Measurements from ENCODE around the gene LNX2.

LNX2 gene

DNA sequence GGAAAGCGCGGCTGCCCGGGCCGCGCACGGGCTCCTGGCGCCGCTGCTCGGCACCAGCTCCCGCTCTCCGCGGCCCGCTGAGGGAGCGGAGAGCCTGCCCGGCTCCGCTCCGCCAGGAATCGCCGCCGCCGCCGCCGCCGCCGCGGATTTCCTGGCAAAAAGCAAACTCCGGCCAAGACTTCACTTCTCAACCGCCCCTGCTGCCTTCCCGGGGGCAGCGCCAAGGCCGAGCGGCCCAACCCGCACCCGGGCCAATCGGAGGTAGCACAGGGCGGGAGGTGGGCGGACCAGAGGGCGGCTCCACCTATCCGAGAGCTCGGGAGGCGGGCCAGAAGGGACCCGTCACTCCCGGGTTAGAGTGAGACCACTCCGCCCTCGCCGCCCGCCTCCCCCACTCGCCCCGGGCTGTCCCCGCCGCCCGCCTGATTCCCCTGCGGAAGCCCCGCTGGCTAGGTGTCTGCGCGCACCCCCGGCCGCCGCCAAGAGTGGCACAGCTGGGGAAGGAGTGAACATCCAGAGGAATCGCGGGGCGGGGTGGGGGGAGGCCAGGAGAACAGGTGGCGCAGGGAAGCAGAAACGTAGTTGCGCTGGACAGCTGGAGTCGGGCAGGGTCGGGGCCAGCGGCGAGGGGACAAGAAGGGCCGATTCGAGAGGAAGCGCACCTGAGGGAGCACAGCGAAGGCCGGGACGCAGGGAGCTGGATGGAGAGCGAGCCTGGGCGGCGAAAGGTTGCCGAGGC, at the start of gene LNX2:
Gene LNX2 (minus strand): TSS at position 153 of the 739 bp plus-strand sequence. CDS start 38,826 bp downstream, outside the sequence.
- peak within 1 kb of the TSS; percentile 99 for H3K27ac ChIP-seq
- DNase-seq (ENCODE audit: low read depth, low spot score): peak; percentile 82

- DNase-seq (ENCODE audit: low read depth, low spot score): no peak
- no peak overlapping the region for H3K27ac ChIP-seq
These were observed 47.6 kb upstream of the LNX2 start for GRCh38 chr13:27667946-27668345.

GRCh38 chr13:27666951-27667350, 46.6 kb upstream of the LNX2 start:
- DNase-seq (ENCODE audit: low read depth, low spot score): no peak
- no peak overlapping the region for H3K27ac ChIP-seq

DNA sequence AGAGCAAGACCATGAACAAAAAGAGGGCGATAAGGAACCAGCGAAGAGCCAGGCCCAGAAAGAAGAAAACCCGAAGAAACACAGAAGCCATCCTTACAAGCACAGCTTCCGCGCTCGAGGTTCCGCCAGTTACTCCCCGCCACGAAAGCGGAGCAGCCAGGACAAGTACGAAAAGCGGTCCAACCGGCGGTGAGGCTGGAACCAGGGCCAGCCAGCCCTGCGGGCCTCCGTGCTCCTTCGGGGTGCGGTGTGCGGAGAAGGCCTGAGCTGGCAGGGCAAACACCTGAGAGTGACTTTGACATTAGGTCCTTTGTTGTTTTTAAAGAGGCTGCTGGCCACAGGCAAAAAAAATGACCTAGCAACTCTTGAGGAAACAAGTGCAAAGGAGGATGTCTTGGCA, 45.4 kb upstream of the LNX2 start:
- no peak overlapping the region for H3K27ac ChIP-seq
- no peak for DNase-seq (ENCODE audit: low read depth, low spot score)

DNA sequence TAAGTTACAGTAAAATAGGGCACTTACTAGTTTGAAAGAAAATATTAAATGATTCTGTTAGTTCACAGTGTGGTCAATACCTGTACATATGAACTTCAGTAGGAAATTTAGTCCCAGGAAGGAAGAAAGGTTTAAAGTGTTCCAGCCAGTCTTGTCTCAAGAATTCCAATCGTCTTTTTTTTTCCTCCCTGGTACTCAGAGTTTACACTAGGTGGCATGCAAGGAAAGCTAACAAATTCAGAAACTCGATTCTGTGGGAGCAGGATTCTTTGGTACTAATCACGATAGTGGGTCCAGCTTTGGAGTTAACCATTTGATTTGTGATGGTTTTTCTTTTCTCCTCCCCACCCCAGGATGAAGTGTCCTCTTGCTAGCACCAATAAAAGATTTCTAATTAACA, 45.0 kb upstream of the LNX2 start:
- H3K27ac ChIP-seq: no peak overlapping the region
- no peak for DNase-seq (ENCODE audit: low read depth, low spot score)

DNA sequence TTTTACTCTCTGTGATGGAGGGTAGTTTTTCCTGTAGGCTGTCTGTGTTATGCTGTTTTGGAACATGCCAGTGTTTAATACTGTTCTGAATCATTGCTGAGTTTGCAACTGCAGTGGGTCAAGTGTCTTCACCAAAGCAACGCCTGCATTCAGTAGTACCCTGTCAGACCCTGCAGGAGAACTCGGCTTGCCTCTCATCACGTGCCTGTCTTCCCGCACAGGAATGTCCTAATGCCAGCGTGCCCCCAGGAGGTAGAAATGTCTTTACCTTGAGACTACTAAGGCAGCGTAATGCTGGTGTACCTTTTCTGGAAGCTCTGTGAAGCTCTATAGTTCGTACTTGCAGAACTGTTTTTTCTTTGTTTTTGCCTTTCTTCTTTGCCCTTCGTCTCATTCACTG, 43.6 kb upstream of the LNX2 start:
- DNase-seq (ENCODE audit: low read depth, low spot score): no peak
- no peak overlapping the region for H3K27ac ChIP-seq

DNA sequence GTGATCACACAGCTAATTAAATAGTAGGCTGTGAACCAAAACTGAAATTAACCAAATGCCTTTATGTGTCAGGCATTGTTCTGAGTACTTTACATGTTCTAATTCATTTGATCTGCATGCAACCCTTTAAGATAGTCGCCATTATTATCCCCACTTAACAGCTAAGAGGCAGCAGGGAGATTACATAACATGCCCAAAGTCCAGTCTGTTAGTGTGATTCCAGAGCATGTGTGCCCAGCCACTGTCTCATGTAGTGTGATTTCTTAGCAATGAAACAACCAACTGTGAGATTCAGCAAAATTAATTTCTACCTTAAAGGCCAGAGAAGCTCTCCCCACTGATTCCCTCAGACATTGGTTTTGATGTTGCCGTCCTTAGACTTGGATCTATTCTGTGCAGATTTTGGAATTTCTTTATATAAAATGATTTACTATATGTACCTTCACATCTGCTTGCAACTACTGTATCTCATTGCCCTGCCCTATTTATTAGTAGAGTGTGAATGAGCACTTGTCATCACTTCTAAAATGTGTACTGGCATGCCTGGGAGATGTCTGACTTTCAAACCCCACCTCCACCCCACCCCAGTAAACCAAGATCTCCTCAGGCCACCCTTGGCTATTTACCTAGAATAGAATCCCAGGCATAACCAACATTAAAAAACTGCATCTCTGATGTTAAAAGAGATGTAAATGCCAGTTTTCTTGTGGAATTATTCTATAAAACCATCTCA, 42.6 kb upstream of the LNX2 start:
- no peak for DNase-seq (ENCODE audit: low read depth, low spot score)
- H3K27ac ChIP-seq: no peak overlapping the region

- DNase-seq (ENCODE audit: low read depth, low spot score): no peak
- no peak overlapping the region for H3K27ac ChIP-seq
These were observed 40.7 kb upstream of the LNX2 start for GRCh38 chr13:27661017-27661416.

DNA sequence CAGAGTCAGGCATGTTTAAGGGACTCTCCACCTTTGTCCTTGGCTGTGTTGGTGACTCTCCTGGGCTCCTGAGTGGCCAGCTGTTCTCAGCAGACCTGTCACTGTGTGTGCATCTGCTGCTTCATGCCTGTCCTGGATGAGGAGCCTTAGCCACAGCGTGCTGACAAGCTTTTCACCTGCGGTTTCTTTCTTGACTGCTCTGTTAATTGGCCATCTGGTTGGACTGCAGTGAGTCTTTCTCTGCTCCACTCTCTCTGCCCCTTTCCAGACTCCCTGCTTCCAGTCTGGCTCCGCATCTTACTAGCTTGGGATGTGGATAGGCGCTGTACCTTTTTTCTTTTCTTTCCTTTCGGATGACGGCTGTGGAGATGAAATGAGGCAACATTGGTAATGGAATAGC, 40.2 kb upstream of the LNX2 start:
- DNase-seq (ENCODE audit: low read depth, low spot score): no peak

DNA sequence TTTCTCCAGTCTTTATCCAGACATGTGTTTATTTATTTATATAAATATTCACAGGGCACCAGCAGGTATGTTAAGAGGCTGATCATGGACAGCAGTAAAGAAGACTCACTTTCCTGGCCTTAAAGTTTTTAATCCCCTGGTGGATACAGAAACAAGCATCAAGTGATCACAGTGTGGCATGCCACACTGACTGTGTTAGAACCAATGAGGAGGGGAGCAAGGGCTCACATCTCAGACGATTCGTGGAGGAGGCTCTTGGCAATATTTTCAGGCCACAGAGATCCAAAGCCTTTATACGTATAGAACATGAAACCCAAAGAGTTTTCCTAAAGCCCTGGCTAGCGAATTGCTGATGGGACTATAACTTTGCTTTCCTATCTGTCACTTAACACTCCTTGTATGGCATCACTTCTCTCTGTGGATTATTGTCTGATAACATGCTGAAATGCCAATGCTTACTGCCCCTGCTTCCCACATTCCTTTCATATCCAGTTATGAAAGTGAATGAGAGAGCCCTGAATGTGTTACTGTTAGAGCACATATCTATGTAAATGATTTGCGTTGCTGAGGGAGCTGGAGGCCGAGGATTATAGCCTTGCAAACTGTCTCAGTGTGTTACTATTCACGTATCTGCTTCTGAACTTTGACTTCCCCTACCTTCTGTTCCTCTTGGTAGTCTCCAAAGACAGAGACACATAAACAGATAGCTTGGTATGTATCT, 39.0 kb upstream of the LNX2 start:
- DNase-seq (ENCODE audit: low read depth, low spot score): no peak
- H3K27ac ChIP-seq: peak overlapping the region; percentile 29

More for the DNA sequence above, 40.2 kb upstream of the LNX2 start:
- no peak overlapping the region for H3K27ac ChIP-seq

DNA sequence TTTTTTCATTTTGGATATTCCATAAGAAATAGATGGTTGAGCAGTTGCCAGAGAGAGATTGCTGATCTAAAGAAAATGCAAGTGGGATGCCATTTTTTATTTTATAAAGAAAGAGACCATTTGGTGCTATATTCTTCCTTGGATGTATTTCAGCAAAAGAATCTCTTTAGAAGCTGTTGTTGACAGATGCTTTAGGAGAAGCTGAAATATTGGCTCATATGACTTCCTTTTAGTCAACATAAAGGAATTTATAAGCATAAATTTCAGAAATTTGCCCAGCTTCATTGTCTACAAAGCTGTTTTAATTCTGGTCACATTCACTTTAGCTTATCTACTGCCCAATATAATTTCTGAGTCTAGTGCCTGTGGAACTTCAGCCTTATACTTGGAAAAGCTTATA, 38.2 kb upstream of the LNX2 start:
- no peak for DNase-seq (ENCODE audit: low read depth, low spot score)
- peak overlapping the region; percentile 29 for H3K27ac ChIP-seq

DNA sequence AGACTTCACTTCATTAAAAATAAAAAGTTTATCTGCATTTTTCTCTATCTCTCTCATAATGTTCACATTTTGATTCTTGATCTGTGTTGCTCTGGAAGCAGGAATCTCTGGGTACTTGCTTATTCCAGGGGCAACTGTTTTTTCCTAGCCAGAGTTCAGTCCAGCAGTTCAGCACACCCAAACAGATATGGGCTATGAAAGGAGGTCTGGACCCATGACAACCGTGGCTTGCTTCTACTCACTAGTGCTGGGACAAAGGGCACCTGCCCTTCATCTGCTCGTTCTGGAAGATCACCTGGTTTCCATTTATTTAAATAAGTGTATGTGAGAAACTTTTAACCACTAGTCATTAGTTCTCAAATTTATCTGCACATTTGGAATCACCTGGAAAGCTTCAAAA, 37.4 kb upstream of the LNX2 start:
- peak overlapping the region; percentile 29 for H3K27ac ChIP-seq
- no peak for DNase-seq (ENCODE audit: low read depth, low spot score)

DNA sequence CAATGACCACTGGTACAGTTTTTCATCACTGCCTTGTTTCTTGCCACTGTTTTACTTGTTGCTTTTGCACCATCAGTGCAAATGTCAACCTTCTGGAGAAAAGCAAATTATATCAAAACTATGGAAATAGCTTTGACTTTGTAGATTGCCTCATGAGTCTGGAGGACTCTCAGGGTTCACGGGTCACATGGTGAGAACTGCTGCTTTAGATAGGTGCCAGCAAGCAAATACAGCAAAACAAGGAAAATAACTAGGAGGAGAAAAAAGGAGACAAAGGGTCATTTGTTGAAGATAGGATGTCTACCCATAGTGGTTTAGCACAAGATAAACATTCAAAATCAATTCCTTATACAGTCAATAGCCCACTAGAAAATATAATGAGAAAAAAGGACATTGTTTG, 34.5 kb upstream of the LNX2 start:
- DNase-seq (ENCODE audit: low read depth, low spot score): no peak
- no peak overlapping the region for H3K27ac ChIP-seq

- no peak for DNase-seq (ENCODE audit: low read depth, low spot score)
- H3K27ac ChIP-seq: no peak overlapping the region
These were observed 33.7 kb upstream of the LNX2 start for GRCh38 chr13:27654059-27654458.

DNA sequence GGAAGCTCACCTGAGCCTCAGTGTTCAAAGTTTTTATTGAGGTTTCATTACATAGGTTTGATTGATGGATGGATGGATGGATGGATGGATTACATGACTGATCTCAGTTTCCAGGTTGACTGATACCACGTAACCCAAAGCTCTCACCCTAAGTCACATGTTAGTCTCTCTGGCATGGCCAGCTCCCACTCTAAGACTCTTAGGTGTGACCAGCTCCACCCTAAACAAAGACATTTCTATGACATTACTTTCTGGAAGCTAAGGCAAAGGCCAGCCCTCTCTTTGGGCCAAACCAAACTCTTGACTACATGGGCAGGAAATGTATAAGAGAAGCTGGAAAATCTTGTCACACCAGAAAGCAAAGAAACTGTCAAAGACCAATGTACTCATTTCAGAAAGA, 30.0 kb upstream of the LNX2 start:
- peak overlapping the region; percentile 6 for H3K27ac ChIP-seq
- no peak for DNase-seq (ENCODE audit: low read depth, low spot score)

DNA sequence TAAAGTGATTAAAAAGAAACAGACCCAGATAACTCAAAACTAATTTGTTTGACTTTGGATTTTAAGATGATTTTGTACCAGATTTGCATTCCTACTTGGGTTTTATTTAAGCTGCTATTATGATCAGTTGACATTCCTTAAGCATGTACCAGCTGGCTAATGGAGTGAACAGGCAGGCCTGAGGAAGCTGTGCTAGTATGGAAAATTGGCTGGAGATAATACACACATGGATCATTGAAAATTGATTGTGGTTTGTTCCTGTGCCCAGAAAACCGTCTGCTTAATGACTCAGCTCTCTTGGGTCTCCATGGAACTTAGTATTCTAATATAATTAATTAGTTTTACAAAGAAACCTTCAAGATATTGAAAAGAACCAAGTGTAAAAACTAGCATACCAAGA, 24.0 kb upstream of the LNX2 start:
- DNase-seq (ENCODE audit: low read depth, low spot score): no peak
- peak overlapping the region; percentile 73 for H3K27ac ChIP-seq

GRCh38 chr13:27643334-27644132, 23.2 kb upstream of the LNX2 start:
- H3K27ac ChIP-seq: peak overlapping the region; percentile 73
- no peak for DNase-seq (ENCODE audit: low read depth, low spot score)

DNA sequence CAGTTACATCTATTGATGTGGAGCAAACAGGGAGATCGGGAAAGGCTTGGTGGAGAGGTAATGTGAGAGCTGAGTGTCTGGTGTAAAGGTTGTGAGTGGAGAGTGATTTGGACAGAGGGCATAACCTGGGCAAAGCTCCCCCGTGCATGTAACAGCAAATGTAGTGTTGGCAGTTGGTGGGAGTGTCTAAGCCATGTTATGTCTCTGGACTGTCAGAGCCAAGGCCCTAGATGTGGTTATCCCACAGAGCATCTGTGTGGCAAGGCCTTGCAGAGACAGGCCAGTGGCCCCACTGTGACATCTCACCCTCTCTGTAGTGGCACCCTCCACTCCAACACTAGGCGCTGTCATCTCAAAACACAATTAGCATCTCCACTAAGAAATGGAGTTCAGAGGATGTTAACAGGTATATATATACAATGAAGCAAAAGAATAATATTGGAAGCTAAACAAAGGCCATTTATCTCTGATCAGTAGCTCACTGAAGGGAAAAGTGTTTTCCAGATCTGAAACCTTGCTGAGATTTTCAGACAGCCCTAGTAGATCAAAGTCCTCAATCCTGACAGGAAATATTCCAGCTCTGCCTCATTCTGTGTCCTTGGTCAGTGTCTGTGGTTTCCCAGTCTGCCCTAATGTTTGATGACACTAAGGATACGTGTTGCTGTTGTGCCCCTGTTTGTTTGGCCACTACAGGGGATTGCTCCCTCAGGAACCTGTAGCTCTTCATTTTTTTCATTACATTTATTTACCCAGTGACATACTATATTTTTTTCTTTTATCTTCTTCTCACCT, 21.6 kb upstream of the LNX2 start:
- DNase-seq (ENCODE audit: low read depth, low spot score): no peak
- peak overlapping the region; percentile 73 for H3K27ac ChIP-seq

- no peak for DNase-seq (ENCODE audit: low read depth, low spot score)
- H3K27ac ChIP-seq: peak overlapping the region; percentile 96
These were observed 18.9 kb upstream of the LNX2 start for GRCh38 chr13:27639186-27639585.

GRCh38 chr13:27638521-27638920, 18.2 kb upstream of the LNX2 start:
- no peak for DNase-seq (ENCODE audit: low read depth, low spot score)
- H3K27ac ChIP-seq: peak overlapping the region; percentile 96
